ENCODE measurements around the gene FBXL7. TPM values are rescaled to one million over a fixed set of nuclear protein-coding genes. Genes with fewer than 3 reads are reported as not detected.

FBXL7 gene
- total RNA-seq, 1 donor from 2014 or later, result 13.3 TPM

DNA sequence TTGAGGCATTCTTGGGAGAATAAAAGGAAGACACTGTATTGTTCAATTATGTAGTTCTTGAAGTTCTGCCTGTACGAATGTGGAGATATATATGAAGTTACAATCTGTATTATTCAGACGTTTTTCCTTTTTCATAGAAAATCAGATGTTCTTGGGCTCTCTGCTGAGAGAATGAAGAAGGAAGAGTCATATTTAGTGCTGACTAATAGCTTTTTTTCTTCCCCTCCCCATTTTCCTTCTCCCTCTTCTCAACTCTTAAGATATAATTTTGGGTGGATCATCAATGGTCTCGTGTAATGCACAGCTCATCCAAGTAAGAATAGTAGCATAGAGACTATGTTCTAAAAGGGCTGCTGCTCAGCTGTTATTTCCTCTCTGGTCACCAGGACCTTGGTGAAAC is 23.0 kb upstream of the FBXL7 start:
- Histone ChIP-seq H3K9me3 (no peaks in the 10 kb centered on the region), H3K27ac (no peak overlapping the region), H3K4me3 (no peak overlapping the region), H3K4me1 (no peaks in the 10 kb centered on the region), H3K36me3 (no peaks in the 10 kb centered on the region), H3K27me3 (no peaks in the 10 kb centered on the region)
- ATAC-seq (no peak), DNase-seq (no peak)
- TF ChIP-seq, protein P1, sequence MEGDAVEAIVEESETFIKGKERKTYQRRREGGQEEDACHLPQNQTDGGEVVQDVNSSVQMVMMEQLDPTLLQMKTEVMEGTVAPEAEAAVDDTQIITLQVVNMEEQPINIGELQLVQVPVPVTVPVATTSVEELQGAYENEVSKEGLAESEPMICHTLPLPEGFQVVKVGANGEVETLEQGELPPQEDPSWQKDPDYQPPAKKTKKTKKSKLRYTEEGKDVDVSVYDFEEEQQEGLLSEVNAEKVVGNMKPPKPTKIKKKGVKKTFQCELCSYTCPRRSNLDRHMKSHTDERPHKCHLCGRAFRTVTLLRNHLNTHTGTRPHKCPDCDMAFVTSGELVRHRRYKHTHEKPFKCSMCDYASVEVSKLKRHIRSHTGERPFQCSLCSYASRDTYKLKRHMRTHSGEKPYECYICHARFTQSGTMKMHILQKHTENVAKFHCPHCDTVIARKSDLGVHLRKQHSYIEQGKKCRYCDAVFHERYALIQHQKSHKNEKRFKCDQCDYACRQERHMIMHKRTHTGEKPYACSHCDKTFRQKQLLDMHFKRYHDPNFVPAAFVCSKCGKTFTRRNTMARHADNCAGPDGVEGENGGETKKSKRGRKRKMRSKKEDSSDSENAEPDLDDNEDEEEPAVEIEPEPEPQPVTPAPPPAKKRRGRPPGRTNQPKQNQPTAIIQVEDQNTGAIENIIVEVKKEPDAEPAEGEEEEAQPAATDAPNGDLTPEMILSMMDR (IDR thresholded peaks at IDR 0.05), result no peak
- intact Hi-C loops (cut with DNase I), result no loop called here

DNA sequence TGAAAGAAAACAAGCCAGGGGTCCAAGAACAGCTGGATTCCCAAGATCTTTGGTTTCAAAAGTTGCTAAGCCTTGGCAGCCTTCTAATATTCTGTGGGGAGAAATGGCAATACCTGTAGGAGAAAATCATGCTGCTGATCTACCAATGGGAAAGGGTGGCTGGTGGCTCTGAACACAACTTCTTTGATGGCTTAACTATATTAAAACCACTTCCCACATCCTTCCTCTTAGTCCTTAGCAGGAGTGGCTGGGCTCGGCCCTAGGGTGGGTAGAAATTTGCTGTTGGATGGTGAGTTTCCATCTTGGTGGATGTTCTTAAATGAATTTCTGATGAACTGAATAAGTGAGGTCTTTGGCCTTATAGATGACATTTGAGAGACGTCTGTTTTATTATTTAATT is 19.5 kb upstream of the FBXL7 start:
- ATAC-seq (no peak), DNase-seq (no peak)
- Histone ChIP-seq H3K27me3 (no peaks in the 10 kb centered on the region), H3K27ac (no peak overlapping the region), H3K4me3 (no peak overlapping the region), H3K9me3 (no peaks in the 10 kb centered on the region), H3K4me1 (no peaks in the 10 kb centered on the region), H3K36me3 (no peaks in the 10 kb centered on the region)
- intact Hi-C loops (cut with DNase I), result no loop called here
- TF ChIP-seq, protein P1 (IDR thresholded peaks at IDR 0.05), result no peak

DNA sequence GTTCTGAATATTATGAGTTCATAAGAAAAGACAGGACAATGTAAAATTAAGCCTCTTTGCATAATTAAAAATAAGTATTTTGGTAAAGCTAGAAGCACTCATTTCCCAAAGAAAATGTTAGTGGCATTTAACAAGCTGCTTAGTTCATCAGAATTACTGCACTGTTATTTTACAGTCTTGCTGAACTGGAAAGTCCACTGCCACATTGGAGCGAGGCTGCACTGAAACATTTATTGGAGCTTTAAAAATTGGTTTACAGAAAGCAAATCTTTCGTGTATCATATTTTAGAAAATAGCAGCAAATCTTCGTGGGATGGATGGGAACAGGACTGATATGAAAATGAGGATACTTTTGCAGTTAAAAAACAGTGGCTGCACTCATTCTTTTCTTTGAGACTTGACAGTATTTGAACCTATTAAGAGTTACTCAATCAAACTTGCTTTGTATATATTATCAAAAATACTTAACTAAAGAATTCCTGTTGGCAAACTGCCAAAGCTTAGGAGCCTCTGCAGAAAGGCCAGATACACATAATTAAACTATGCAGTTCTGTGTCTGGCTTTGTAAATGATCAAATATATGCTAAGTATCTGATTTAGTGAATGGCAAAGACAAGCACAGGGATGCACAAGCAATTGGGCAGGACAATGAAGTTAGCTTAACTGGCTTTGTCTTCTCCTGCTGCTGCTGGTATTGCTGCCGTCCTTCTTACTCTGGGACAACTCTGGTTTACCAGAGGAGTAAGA is 16.5 kb upstream of the FBXL7 start:
- TF ChIP-seq, protein P1 (IDR thresholded peaks at IDR 0.05), result no peak
- DNase-seq, result no peak
- H3K27ac ChIP-seq, result no peak overlapping the region
- H3K9me3 ChIP-seq, result no peaks in the 10 kb centered on the region
- ATAC-seq, result no peak
- no peaks in the 10 kb centered on the region for H3K36me3 ChIP-seq
- intact Hi-C loops (cut with DNase I), result no loop called here
- no peaks in the 10 kb centered on the region for H3K27me3 ChIP-seq
- no peaks in the 10 kb centered on the region for H3K4me1 ChIP-seq
- H3K4me3 ChIP-seq, result no peak overlapping the region

DNA sequence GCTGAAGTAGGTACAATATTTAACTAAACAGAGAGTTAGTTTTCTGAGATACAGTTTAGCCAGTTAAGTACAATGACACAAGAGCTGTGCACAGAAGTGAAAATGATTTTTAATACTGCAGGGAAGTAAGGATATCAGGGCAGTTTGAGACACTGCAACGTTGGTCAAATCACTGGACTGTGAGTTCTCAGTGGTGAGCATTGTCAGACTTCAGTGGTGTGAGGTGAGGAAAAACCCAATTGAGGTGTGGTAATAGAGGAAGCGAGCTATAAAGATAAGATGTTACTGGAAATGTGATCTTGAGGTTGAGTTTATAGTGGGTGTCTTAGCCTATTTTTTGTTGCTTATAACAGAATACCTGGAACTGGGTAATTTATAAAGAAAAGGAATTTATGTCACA is 12.8 kb upstream of the FBXL7 start:
- TF ChIP-seq, protein P1 (IDR thresholded peaks at IDR 0.05), result no peak
- Histone ChIP-seq H3K9me3 (no peaks in the 10 kb centered on the region), H3K4me3 (no peak overlapping the region), H3K36me3 (no peaks in the 10 kb centered on the region), H3K4me1 (no peaks in the 10 kb centered on the region), H3K27ac (no peak overlapping the region), H3K27me3 (no peaks in the 10 kb centered on the region)
- no peak for DNase-seq
- intact Hi-C loops (cut with DNase I), result no loop called here
- no peak for ATAC-seq

DNA sequence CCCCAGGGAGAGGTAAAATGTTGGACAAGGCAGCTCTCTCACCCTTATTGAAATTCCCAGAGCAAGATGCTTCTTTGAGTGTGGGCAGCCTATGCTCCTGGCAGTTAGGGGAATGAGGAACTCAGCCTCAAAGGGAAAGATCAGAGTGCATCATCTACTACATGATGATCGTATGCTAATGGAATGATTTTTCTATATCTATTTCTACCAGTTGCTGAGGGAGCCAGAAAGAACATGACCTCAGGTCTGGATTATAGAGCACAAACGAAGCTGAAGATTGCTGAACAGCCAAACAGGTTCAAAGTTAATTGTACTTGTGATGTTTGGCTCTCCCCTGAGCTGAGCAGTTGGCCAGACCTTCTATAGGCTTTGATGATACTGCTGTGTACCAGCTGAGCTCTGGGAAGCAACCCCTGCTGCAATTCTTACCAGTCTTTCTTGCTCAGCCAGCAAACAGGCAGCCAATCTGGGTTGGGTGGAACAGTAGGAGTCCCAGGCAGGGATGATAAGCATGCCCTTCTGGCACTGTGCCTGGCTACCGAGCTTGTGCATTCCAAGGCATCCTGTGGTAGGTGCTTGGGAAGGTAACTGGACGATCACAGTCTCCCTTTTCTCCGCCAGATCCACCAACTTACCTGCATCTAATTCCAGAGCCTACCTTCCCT is 10.3 kb upstream of the FBXL7 start:
- H3K4me3 ChIP-seq, result no peak overlapping the region
- H3K9me3 ChIP-seq, result no peaks in the 10 kb centered on the region
- TF ChIP-seq, protein P1 (IDR thresholded peaks at IDR 0.05), result no peak
- intact Hi-C loops (cut with DNase I), result no loop called here
- no peak for DNase-seq
- H3K27ac ChIP-seq, result no peak overlapping the region
- H3K36me3 ChIP-seq, result no peaks in the 10 kb centered on the region
- no peaks in the 10 kb centered on the region for H3K27me3 ChIP-seq
- ATAC-seq, result peak; percentile 60
- no peaks in the 10 kb centered on the region for H3K4me1 ChIP-seq
